Measurements from ENCODE around the gene COL4A6.

The COL4A6 gene

GRCh38 chrX:108209006-108209554 is 229.1 kb downstream of the COL4A6 start:
- DNase-seq: no peak

- no peak for DNase-seq
Observed at GRCh38 chrX:108203540-108203939, 234.7 kb downstream of the COL4A6 start.

- peak; percentile 15 for DNase-seq
Observed at GRCh38 chrX:108199691-108200090, 238.5 kb downstream of the COL4A6 start.

- DNase-seq: no peak
Observed at GRCh38 chrX:108199041-108199440, 239.2 kb downstream of the COL4A6 start.

- no peak for DNase-seq
Observed at GRCh38 chrX:108198420-108198819, 239.8 kb downstream of the COL4A6 start.

DNA sequence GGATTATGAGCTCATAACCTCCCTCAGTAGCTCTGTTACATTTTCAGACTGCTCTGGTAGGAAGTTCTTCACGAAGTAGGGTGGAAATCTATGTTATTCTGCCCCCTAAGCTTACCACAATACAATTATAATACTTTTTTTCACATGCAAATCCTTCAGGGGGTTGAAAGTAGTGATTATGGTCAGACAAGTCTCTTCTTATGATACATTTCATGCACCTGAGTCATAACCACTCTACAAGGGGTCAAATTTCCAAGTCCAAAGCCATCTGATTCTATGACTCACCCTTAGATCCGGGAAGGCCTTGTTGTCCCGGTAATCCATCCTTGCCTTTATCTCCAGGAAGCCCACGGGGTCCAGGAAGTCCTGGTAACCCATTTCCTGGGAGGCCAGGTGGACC is 251.4 kb downstream of the COL4A6 start:
- DNase-seq: no peak

DNA sequence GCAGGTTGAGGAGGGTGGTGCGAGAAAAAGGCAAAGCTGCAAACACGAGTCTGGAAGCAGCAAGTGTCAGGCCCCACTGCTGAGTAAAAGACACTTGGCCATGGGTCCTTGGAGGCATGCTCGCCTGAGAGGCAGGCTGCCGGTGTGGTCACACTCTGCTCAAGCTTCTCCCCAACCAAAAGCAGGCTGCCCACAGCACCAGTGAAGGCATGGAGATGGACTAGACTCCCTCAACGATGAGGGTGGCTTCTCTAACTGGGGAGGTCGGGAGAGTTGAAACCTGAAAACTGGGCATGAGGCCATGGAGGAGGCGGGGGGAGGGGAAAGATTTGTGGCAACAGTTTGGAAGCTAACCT is 260.1 kb downstream of the COL4A6 start:
- DNase-seq: no peak

DNA sequence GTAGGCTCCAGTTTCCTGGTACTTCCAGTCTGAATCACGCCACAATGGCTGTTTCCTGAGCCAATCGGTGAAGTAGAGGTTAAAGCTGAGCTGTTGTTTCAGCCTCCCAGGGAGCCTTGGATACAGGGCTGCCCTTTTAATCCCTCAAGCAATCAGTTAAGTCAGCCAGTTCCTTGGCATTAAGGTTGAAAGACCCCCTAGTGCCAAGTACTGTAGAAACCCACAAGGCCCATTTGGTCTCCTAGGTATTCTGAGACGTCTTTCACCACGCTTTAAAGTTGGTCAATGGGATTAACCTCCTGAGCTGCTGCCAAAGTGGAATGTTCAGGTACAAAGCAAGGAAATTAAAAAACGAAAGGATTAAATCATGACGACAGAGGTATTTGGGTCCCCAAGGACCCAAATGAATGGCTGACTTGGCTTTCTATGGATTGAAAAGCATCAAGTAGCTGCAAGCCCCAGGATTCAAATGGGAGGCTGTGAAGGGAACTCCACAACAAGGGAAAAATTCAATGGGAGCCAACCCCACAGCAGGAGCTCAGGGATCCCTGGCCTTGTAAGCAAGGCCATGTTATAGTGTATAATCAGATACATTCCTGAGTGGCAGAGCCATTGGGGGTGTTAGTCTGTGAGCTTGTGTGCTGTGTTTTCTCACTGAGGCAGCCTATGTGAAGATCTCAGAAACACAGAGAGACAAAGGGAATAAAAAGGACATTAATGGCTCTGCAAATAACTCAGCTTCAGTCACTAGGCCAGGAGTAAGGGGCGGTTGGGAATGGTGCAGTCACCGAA is 260.7 kb downstream of the COL4A6 start:
- DNase-seq: no peak

DNA sequence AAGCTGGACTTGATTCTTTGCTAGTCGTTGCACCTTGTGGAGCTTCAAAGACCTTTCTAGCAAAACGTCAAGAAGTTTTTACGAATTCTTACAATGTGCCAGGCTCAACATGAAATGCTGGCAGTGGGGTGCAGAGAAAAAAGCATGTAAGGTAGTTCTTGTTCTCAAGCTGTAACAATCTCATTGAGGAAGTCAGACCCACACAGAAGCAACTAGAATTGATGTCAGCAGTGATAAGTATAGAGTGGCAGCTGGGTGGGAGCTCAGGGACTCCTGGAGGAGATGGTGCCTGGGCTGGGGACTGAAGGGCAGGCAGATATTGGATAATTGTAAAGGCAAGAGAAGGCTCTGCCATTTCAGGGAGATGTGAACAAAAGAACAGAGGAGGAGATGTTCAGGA is 264.3 kb downstream of the COL4A6 start:
- DNase-seq: no peak

DNA sequence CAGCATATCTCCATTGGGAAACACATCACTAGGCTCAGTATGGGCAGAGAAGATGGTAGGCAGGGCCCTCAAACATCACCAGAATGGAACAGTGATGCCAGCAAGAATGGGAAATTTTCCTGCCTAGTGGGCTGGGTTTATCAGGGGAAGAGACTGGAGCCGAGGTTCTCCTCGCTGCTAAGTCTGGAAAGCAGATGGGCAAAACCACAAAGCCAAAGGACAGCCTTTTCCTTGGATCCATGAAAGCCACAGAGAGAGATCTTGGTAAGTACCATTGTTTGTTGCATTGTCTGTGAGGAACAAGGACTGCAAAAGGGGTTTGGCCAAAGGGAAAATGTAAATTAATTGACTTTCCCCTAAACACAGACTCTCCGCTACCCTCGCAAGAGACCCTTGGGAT is 266.6 kb downstream of the COL4A6 start:
- DNase-seq: no peak

GRCh38 chrX:108169768-108170167 is 268.5 kb downstream of the COL4A6 start:
- no peak for DNase-seq

GRCh38 chrX:108168961-108169740 is 269.1 kb downstream of the COL4A6 start:
- DNase-seq: no peak

DNA sequence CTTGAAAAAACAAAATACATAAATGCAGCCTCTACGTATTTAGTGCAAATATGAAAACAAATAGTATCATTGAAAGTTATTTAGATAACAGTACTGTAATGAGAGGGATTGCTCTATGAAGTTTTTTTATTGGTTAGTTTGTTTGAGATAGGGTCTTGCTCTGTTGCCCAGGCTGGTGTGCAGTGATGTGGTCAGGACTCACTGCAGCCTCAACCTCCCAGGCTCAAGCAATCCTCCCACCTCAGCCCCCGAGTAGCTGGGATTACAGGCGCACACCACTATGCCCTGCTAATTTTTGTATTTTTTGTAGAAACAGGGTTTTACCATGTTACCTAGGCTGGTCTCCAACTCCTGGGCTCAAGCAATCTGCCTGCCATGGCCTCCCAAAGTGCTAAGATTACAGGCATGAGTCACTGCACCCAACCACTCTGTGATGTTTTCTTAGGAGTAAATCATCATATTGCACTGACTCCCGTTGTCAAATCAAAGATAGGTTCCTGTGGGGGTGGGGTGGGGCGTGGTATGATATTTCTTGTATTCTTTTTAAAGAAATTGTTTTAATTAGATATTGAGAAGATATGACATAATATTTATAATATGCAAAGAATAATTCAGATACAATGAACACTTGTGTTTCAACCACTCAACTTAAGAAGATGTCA is 270.9 kb downstream of the COL4A6 start:
- no peak for DNase-seq

GRCh38 chrX:108165383-108166111 is 272.7 kb downstream of the COL4A6 start:
- no peak for DNase-seq

DNA sequence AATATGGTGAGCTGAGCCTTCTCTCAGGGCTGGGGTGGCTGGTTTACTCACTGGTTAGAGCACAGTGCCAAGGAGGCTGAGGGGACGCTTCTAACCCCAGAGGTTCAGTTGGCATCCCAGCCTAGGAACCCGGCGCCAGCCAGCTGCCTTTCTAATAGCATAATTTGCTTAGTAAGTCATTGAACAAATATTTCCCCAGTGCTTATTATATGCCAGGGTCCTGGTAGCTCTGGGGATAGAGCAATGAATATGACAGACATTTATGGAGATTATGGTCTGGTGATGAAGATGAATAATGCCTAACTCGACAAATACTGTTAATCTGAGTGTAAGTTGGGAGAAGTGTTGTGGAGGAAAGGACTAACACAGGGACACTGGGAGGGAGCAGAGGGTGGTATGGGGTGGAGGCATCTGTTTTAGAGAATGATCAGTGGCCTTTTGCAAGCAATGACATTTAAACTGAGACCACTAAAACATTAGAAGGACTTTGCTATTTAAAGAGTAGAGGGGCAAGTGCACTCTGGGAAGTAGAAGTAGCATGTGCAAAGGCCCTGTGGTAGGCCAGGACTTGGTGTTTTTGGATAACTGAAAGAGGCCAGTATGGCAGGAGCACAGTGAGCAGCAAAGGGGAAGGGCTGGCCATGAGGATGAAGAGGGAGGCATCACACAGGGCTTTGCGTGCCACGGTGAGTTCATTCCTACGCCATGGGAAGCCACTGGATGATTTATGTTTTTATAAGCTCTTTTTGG is 274.7 kb downstream of the COL4A6 start:
- DNase-seq: no peak

DNA sequence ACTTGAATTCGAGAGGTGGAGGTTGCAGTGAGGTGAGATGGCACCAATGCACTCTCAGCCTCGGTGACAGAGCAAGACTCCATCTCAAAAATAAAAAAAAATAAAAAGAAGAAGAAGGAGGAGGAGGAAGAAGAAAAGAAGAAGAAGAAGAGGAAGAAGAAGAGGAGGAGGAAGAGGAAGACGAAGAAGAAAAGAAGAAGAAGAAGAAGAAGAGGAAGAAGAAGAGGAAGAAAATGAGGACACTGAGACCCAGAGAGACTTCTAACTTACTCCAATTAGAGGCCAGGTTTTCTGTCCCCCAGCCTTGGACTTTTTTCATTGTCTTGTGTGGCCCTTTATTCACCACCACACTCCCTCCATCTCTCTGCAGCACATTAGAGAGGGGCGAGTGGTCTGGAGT is 276.0 kb downstream of the COL4A6 start:
- DNase-seq: no peak

DNA sequence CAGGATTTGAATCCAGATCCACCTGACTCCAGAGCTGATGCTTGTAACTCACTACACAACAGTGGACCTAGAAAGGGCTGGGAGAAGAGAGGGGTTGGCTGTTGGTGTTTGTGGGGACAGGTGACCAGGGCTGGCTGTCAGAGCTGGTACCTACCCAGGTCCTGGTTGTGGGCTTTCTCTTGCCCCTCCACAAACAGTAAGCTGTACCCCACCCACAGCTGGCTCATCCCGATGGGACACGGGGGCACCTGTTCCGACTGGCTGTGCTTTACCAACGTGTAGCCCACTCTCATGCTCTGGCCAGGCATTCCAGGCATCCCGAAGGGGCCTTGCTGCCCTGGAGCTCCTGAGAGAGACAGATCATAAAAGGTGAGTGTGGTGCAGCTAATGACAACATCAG is 277.9 kb downstream of the COL4A6 start:
- DNase-seq: no peak

- no peak for DNase-seq
Observed at GRCh38 chrX:108159028-108159670, 279.1 kb downstream of the COL4A6 start.

- DNase-seq: no peak
Observed at GRCh38 chrX:108157628-108158027, 280.6 kb downstream of the COL4A6 start.

GRCh38 chrX:108156934-108157466 is 281.2 kb downstream of the COL4A6 start:
- no peak for DNase-seq

GRCh38 chrX:108156082-108156481 is 282.1 kb downstream of the COL4A6 start:
- DNase-seq: no peak
